Pancreas (tissue), 10 donors: ENCODE measurements around the gene APH1B. TPM values are rescaled to one million over a fixed set of nuclear protein-coding genes. Genes with fewer than 3 reads are reported as not detected.

ENCODE experiments used
- ATAC-seq, 4 donors: fragments of 200-7000 bp; cut with Tn5 transposase; one replicate each; pipeline versions ENCODE4 v1.8.0 to v1.9.1; 2020; ENCODE audit warnings: mild to moderate bottlenecking in 4 of 4, moderate library complexity in 4 of 4
- DNase-seq, 6 donors: peaks; one replicate each; pipeline ENCODE4 v3.0.0-alpha.2; 2020
- FAIRE-seq: peaks from 2 replicates; lab custom pipeline; 2012; peaks lifted over from hg19 to GRCh38; lab: Jason Lieb, UNC
- H3K27ac ChIP-seq, 4 donors: fragments of 200-600 bp; sonication (generic); 1 replicate in 3 of 4; 2 replicates in 1 of 4; pipeline versions ENCODE4 v1.5.0 to v1.8.0; 2020
- H3K27me3 ChIP-seq, 4 donors: fragments of 200-600 bp; one replicate each; pipeline ENCODE4 v1.8.0; 2021
- H3K36me3 ChIP-seq, 3 donors: fragments of 200-600 bp; sonication (generic) in 1 of 3; one replicate each; pipeline versions ENCODE4 v1.5.0 to v1.8.0; 2020 to 2021
- H3K4me1 ChIP-seq, 3 donors: fragments of 200-600 bp; one replicate each; pipeline ENCODE4 v1.8.0; 2021
- H3K4me3 ChIP-seq, 4 donors: fragments of 200-600 bp; sonication (generic) in 2 of 4; one replicate each; pipeline versions ENCODE4 v1.5.0 to v1.8.0; 2020 to 2021
- H3K9me3 ChIP-seq, 4 donors: fragments of 200-600 bp; one replicate each; pipeline ENCODE4 v1.8.0; 2021
- CTCF ChIP-seq, 4 donors: fragments of 200-600 bp; sonication (generic) in 3 of 4; IDR thresholded peaks; one replicate each; pipeline versions ENCODE4 v1.5.0 to v1.8.0; 2021; ENCODE audit warnings: antibody characterized with exemption in 4 of 4
- WGBS, 2 donors: extraction: QIAGEN DNeasy Blood & Tissue Kit; methylation state at CpG; one replicate each; pipeline ENCODE4 v1.1.7; 2013; 5-methylcytosine and 5-hydroxymethylcytosine counted together
- intact Hi-C, 3 donors: fragments of 100-400 bp; cut with DNase I; formaldehyde crosslinking; loops; one replicate each; pipeline versions ENCODE4 v1.11.1 to v1.14.2; 2022
- polyA plus RNA-seq, 2 donors: library from polyadenylated mRNA; stranded (reverse); fragments of 200-250 nt; gene quantifications; one replicate each; pipeline ENCODE4 v1.2.3, GENCODE V29; 2013
- total RNA-seq, 6 donors: library from RNA; stranded (reverse); fragmentation: NEBNext Ultra II Directional in 4 of 6; extraction: Animal tissue kit (Norgen Biotek cat#: 25700) in 4 of 6; gene quantifications; one replicate each; pipeline versions ENCODE4 v1.2.1 to v1.2.4, GENCODE V29; 2021 to 2023
- donor health status: healthy with polysubstance abuse.
- donor health status: DM: no; HTN: no; CAD: no; lungs with moderate emphysema.
- donor health status: DM: no; HTN: no; CAD: no.
- donor health status: control.
- donor health status: control.
- donor health status: Bipolar disorder and iron deficiency.
- donor health status: DM: yes; HTN: yes; CAD: no.
- donor health status: DM: no; HTN: no; CAD: no.
- donor health status: DM: no; HTN: no; CAD: no.
- donor health status: DM: yes; HTN: yes; CAD: no.

The APH1B gene
- total and polyA plus RNA-seq, 8 donors, result 3.1 to 11.7 (median 5.8) TPM

DNA sequence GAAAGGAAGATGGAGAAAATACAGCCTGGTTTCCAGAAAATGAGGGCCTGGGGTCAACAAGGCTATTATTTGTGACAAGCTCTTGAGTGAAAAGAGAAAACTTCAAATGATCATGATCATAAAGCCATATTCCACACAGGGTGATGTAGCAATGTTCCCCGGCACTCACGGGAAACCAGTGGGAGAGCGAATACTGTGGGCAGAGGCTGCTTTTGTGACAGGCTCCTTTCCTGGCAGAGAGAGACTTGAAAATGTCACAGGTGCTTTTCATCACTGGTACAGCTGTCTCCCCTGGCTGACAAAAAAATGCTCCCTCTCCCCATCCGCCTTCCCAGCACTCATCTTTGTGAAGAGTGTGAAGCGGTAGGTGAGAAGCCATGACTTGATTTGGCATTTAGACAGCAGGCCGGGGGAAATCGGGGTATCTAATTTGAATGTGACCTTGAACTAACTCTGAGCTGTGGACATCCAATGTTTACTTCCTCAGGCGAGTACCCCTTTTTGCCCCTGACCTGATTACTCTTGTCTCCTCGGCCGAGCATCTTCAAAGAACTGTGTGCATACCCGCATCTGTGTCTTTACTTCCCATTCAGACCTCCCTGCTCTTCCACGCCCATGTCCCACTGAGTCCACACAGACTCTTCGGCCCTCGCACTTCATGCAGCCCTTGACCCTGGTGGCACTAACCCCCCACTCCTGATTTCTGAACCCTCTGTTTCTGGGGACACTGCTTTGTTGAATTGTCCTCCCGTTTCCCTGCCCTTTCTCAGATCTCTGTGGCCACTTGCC is 81.0 kb downstream of the APH1B start:
- Histone ChIP-seq H3K4me3 (no peak overlapping the region), H3K27ac (no peak overlapping the region), H3K9me3 (no peaks in the 10 kb centered on the region), H3K36me3 (no peaks in the 10 kb centered on the region), H3K27me3 (no peaks in the 10 kb centered on the region), H3K4me1 (peaks cover 9 to 28% (median 26%) of the 10 kb centered on the region in 3 donors)
- FAIRE-seq, result no peak
- 77 to 83% methylated on average over 15 of the region's 15 CpGs for WGBS, 2 donors
- no peak for DNase-seq
- intact Hi-C loops, result no loop called here
- TF ChIP-seq CTCF (IDR thresholded peaks at IDR 0.05), result no peak
- no peak for ATAC-seq

Other genes with a start within 250 kb of the APH1B start
- gene TPM1, start 234.9 kb upstream of the APH1B start, total RNA-seq, result 100 to 1,000 TPM; 114 to 359 (median 249) TPM
- 100 to 1,000 TPM; 304 to 482 TPM for gene TPM1, start 234.9 kb upstream of the APH1B start, polyA plus RNA-seq
- 10 to 100 TPM in 1 of 6 donors, 1 to 10 TPM in 5; 4.8 to 11.2 (median 6.6) TPM for gene LACTB, start 155.7 kb upstream of the APH1B start, total RNA-seq
- 1 to 10 TPM; 6.0 to 7.3 TPM for gene LACTB, start 155.7 kb upstream of the APH1B start, polyA plus RNA-seq
- 100 to 1,000 TPM in 4 of 6 donors, 10 to 100 TPM in 2; 73.2 to 140 (median 116) TPM for gene RPS27L, start 120.1 kb upstream of the APH1B start, total RNA-seq
- 100 to 1,000 TPM; 129 to 176 TPM for gene RPS27L, start 120.1 kb upstream of the APH1B start, polyA plus RNA-seq
- 10 to 100 TPM in 2 of 6 donors, 1 to 10 TPM in 4; 3.9 to 19.2 (median 6.6) TPM for gene RAB8B, start 88.0 kb upstream of the APH1B start, total RNA-seq
- gene RAB8B, start 88.0 kb upstream of the APH1B start, polyA plus RNA-seq, result 1 to 10 TPM; 2.0 to 4.3 TPM
- gene CA12, start 104.2 kb downstream of the APH1B start, total RNA-seq, result 10 to 100 TPM; 10.2 to 49.6 (median 28.6) TPM
- 10 to 100 TPM in 1 of 2 donors, 1 to 10 TPM in 1; 7.5 to 21.0 TPM for gene CA12, start 104.2 kb downstream of the APH1B start, polyA plus RNA-seq
- gene USP3, start 227.0 kb downstream of the APH1B start, total RNA-seq, result 10 to 100 TPM; 39.3 to 50.8 (median 43.1) TPM
- gene USP3, start 227.0 kb downstream of the APH1B start, polyA plus RNA-seq, result 10 to 100 TPM; 28.5 to 35.8 TPM